Transverse colon (tissue), 4 donors: ENCODE data around the gene VCX2. TPM values are rescaled to one million over a fixed set of nuclear protein-coding genes. Genes with fewer than 3 reads are reported as not detected.
"Not testable (repeated sequence)": the region's sequence is repeated elsewhere in the genome, so short reads cannot be mapped to it uniquely, and the experiment has no call there.

Experiments
- DNase-seq: peaks from one replicate; pipeline ENCODE4 v3.0.0-alpha.2; 2019
- H3K27ac ChIP-seq, 4 donors: fragments of 200-600 bp; sonication (generic); 2 replicates each; pipeline ENCODE4 v1.5.1; 2016 to 2018; ENCODE audit warnings: inconsistent platforms in 4 of 4
- H3K27me3 ChIP-seq: fragments of 200-600 bp; sonication (generic); 2 replicates; pipeline ENCODE4 v1.5.1; 2017; ENCODE audit warnings: inconsistent platforms
- H3K36me3 ChIP-seq, 4 donors: fragments of 200-600 bp; sonication (generic); 2 replicates each; pipeline ENCODE4 v1.5.1; 2017 to 2019; ENCODE audit warnings: inconsistent platforms in 4 of 4
- H3K4me1 ChIP-seq, 4 donors: fragments of 200-600 bp; sonication (generic); 2 replicates each; pipeline ENCODE4 v1.5.1; 2017 to 2020; ENCODE audit warnings: inconsistent platforms in 4 of 4
- H3K4me3 ChIP-seq, 4 donors: fragments of 200-600 bp; sonication (generic); 1 replicate in 1 of 4; 2 replicates in 3 of 4; pipeline versions ENCODE4 v1.5.1 to v1.6.1; 2017 to 2019; ENCODE audit warnings: inconsistent platforms in 4 of 4
- H3K9me3 ChIP-seq, 2 donors: fragments of 200-600 bp; sonication (generic); 2 replicates each; pipeline ENCODE4 v1.5.1; 2017 to 2019; ENCODE audit warnings: inconsistent platforms in 2 of 2
- CTCF ChIP-seq, 5 experiments: fragments of 200-600 bp in 3 of 5; fragments of 450-650 bp in 2 of 5; sonication (generic) in 3 of 5; IDR thresholded peaks; 1 replicate in 2 of 5; 2 replicates in 3 of 5; pipeline ENCODE4 v1.5.1; 2016 to 2017; ENCODE audit warnings: antibody characterized with exemption in 5 of 5, inconsistent platforms in 3 of 5, mild to moderate bottlenecking in 2 of 5, moderate library complexity in 1 of 5
- EP300 ChIP-seq: sonication (generic); formaldehyde crosslinking; IDR thresholded peaks from one replicate; pipeline ENCODE4 v1.6.1; 2017; ENCODE audit warnings: antibody characterized with exemption, low read depth
- POLR2A ChIP-seq: fragments of 450-650 bp; IDR thresholded peaks from one replicate; pipeline ENCODE4 v1.6.1; 2016; ENCODE audit warnings: antibody characterized with exemption, mild to moderate bottlenecking, moderate library complexity
- POLR2AphosphoS5 ChIP-seq, 3 donors: sonication (generic); formaldehyde crosslinking; IDR thresholded peaks; one replicate each; pipeline ENCODE4 v1.6.1; 2016; ENCODE audit warnings: antibody characterized with exemption in 3 of 3
- WGBS, 2 donors: methylation state at CpG; one replicate each; pipeline ENCODE4 v1.1.5; 2018; ENCODE audit warnings: low coverage in 1 of 2; 5-methylcytosine and 5-hydroxymethylcytosine counted together
- in situ Hi-C, 4 donors: fragments of 200-750 bp; cut with MboI; loops; one replicate each; pipeline versions ENCODE4 v1.15.0 to v1.15.1; 2017; ENCODE audit warnings: low sequenced_read_pairs in 3 of 4, low pct_ligation_motif_present in 1 of 4, low pct_unique_long_range_greater_than_20kb in 1 of 4
- intact Hi-C: fragments of 100-400 bp; cut with DNase I; formaldehyde crosslinking; loops from one replicate; pipeline ENCODE4 v1.15.1; 2023; ENCODE audit warnings: low total_unique reads
- total RNA-seq, 4 donors: library from RNA; depleted of rRNA; stranded (reverse); fragments of >200 nt; gene quantifications; one replicate each; pipeline ENCODE4 v1.1.0, GENCODE V29; 2016

Gene VCX2
- total RNA-seq = not detected

DNA sequence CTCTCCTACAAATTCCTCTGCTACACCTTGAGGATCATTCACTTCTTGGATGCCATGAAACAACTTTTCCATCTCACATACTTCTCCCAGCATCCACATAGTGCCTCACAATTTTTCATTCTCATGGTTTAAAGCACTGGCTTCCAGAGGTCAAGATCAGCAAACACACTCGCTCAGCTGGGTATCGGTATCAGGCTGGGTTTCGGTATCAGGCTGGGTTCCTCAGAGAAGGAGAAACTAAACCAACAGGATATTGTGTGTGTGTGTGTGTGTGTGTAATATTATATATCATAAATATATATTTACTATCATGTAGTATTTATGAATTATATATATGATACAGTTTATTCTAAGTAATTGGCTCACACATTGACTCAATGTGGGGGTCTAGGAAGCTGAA is at the start of gene VCX2:
Gene VCX2 (minus strand): TSS at position 99 of the 400 bp plus-strand sequence. CDS start 624 bp downstream, outside the sequence.
- intact Hi-C loops, in situ Hi-C loops: not testable (repeated sequence)
- 97 to 100% methylated on average over 3 of the region's 3 CpGs for WGBS, 2 donors

DNA sequence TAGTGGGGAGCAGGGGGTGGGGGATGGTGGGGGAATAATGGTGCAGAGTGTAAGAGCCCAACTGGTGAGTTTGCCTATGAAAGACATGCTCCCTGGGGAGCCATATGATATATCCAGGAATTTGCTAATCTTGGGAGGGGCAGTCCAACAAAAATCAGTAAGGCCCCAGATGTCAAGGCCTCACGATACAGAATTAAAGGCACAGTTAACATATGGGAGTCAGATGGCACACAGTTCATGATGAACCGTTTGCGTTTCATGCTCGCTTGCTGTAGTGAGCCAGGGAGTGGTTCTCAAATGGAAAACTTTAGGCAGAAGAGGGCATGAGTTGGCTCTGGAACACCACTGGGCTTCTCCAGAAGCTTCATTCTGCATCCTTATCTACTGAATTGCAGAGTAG is 33.9 kb upstream of the VCX2 start:
- intact Hi-C loops = no loop called here
- Histone ChIP-seq H3K36me3 (no peaks in the 10 kb centered on the region), H3K4me3 (no peak overlapping the region), H3K27ac (no peak overlapping the region), H3K9me3 (no peaks in the 10 kb centered on the region), H3K4me1 (no peaks in the 10 kb centered on the region), H3K27me3 (no peaks in the 10 kb centered on the region)
- in situ Hi-C loops = no loop called here
- WGBS, 2 donors = 81% methylated on average over 4 of the region's 4 CpGs; no CpG with 5 or more reads in 1 of the 2 donors
- no peak for DNase-seq
- TF ChIP-seq EP300 (no peak), POLR2AphosphoS5 (IDR thresholded peaks at IDR 0.05) (no peak), CTCF (IDR thresholded peaks at IDR 0.05) (no peak), POLR2A (no peak)

More for the DNA sequence above, at the start of gene VCX2:
- not testable (repeated sequence) for H3K9me3 ChIP-seq, H3K4me3 ChIP-seq, H3K36me3 ChIP-seq, H3K4me1 ChIP-seq, DNase-seq, H3K27me3 ChIP-seq, H3K27ac ChIP-seq

DNA sequence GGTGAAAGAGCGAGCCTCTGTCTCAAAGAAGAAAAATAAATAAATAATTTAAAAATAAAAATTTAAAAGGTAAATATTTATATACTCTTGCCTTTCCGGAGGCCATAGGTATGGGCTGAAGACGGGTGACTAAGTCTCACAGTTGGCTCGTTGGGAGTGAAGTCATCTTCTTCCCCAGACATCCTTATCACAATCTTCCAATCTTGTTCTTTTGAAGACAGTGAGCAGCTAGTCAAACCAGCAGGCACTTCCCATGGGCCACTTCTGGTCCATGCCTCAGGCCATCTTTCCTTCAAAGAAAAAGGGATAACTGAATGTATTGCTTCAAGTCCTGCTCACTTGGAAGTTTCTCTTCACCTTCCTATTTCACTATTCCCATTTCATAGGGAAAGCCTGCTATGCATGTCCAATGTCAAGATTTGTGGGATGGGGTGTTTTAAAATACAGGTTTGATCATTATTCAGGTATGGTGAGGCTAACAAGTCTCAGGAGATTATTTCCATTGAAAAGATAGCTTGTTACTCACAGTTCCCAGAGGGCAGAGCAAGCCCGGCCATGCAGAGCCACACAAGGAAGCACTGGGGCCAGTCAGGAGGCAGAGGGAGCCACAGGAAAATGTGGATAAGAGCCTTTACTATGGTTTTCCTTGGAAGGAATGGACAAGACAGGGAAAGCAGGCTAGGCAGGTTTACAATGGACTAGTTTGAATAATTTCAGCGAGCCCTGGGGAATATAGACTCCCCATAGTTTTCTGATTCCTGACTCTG is 33.3 kb upstream of the VCX2 start:
- no peak overlapping the region for H3K4me3 ChIP-seq
- DNase-seq = no peak
- no peak overlapping the region for H3K27ac ChIP-seq
- intact Hi-C loops = no loop called here
- in situ Hi-C loops = no loop called here
- H3K27me3 ChIP-seq = no peaks in the 10 kb centered on the region
- no peaks in the 10 kb centered on the region for H3K36me3 ChIP-seq
- TF ChIP-seq POLR2A = no peak
- TF ChIP-seq POLR2AphosphoS5 (IDR thresholded peaks at IDR 0.05) = no peak
- TF ChIP-seq EP300 = no peak
- TF ChIP-seq CTCF (IDR thresholded peaks at IDR 0.05) = no peak
- 69 to 79% methylated on average over 1 to 6 of the region's 6 CpGs for WGBS, 2 donors
- no peaks in the 10 kb centered on the region for H3K4me1 ChIP-seq
- no peaks in the 10 kb centered on the region for H3K9me3 ChIP-seq

DNA sequence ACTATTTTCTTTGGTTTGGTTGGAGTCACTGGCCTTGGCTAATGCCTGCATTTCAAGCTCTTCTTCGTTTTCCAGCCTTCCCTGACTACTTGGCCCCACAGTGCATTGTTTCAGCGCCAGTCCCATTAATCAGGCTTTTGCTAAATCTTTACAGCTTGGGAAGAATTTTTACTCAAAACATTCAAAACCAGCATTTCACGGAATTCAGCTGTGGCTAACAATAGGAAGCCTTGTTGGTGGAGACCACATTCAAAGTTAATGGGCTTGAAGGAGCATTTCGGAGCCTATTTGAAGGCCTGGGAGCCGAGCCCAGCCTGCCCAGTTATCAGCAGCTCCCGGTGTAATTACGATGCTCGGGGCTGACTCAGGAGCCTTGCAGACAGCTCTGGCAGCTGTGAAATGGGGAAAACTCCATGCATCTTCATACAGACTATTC is 30.8 kb upstream of the VCX2 start:
- no peak overlapping the region for H3K27ac ChIP-seq
- no peak for TF ChIP-seq EP300
- TF ChIP-seq POLR2A = no peak
- no peak for TF ChIP-seq POLR2AphosphoS5 (IDR thresholded peaks at IDR 0.05)
- no peak for TF ChIP-seq CTCF (IDR thresholded peaks at IDR 0.05)
- no peaks in the 10 kb centered on the region for H3K9me3 ChIP-seq
- no peaks in the 10 kb centered on the region for H3K36me3 ChIP-seq
- in situ Hi-C loops = no loop called here
- 57% methylated on average over 8 of the region's 8 CpGs; no CpG with 5 or more reads in 1 of the 2 donors for WGBS, 2 donors
- no peaks in the 10 kb centered on the region for H3K27me3 ChIP-seq
- intact Hi-C loops = no loop called here
- H3K4me1 ChIP-seq = no peaks in the 10 kb centered on the region
- no peak overlapping the region for H3K4me3 ChIP-seq
- DNase-seq = no peak
